ENCODE measurements around the gene KRTAP5-3.

- TF ChIP-seq POLR2A (IDR thresholded peaks at IDR 0.05), result no peak
- TF ChIP-seq CTCF (IDR thresholded peaks at IDR 0.05), result no peak
These were observed 10.3 kb downstream of the KRTAP5-3 start, which contains the start of gene KRTAP5-2 for GRCh38 chr11:1597994-1598380.

Data from esophagus squamous epithelium (tissue), 4 donors.